ENCODE data around the gene B4GALNT1.
"Not testable (repeated sequence)": the region's sequence is repeated elsewhere in the genome, so short reads cannot be mapped to it uniquely, and the experiment has no call there.

Gene B4GALNT1

GRCh38 chr12:57636731-57637130, 3.7 kb upstream of the B4GALNT1 start:
- DNase-seq: not testable (repeated sequence)

DNA sequence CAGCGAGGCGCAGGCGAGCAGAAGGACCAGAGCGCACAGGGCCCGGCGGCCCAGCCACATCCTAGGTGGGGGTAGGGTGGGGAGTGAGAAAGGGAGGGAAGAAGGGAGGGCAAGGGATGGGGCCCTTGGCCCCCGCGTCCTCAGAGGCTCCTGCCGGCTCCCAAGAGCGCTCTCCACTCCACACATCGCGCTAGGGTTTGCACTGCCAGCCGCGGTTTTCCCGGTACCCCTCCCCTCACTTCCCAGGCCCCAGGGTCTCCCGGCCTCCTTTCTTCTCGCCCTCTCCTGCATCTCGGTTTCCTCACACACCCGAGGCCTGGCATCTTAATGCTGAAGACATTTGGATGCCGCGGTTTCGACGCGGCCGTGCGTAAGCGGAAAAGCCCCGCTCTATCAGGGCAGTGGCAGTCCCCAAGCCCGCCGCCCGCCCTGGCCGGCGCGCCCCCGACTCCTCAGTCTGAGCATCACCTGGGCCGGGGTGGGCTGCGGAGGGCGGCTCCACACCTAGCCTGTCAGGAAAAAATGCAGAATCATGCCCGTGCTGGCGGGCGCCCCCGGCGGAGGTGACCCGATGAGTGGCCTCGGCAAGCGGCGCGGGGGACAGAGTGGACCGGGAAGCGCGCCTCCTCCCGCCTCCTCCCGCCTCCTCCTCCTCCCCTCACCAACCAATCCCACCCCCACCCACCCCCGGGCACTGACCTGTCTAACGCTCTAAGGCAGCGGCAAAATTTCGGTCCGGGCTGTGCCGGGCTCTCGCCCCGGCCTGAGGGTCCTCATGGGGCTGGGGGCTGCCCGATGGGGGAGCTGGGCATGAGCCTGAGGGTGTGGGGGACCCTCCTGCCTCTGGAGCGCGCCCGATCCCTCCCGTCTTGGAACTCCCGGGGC, 686 bp downstream of the B4GALNT1 start:
- peak; percentile 32 for DNase-seq

DNA sequence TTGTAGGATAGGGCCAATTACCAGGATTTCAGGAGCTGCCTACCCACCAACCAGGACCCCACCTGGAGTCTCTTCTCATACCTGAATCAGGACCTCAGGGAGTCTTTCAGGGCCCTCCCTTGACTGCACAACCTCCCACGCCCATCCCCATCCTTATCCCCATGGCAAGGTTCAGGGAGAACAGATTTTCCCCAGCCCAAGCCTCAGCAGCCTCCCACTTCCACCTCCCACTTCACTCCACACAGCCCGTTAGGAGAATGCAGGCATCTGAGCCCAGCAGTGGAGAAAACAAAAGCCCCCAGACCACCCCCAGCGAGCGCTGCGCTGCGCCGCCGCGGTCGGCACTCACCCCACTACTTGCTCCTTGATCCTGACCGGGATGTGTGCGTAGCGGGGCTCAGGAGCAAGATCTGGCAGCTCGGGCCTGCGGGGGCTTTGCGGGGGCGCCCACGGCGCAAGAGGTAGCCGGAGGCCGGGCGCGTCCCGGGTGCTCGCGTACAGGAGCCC, 1.4 kb downstream of the B4GALNT1 start:
- no peak for DNase-seq

- DNase-seq: no peak
Observed at GRCh38 chr12:57630891-57631433, 2.0 kb downstream of the B4GALNT1 start.

- DNase-seq: no peak
Observed at GRCh38 chr12:57629897-57630471, 3.0 kb downstream of the B4GALNT1 start.

GRCh38 chr12:57628280-57629191, 4.5 kb downstream of the B4GALNT1 start:
- no peak for DNase-seq

DNA sequence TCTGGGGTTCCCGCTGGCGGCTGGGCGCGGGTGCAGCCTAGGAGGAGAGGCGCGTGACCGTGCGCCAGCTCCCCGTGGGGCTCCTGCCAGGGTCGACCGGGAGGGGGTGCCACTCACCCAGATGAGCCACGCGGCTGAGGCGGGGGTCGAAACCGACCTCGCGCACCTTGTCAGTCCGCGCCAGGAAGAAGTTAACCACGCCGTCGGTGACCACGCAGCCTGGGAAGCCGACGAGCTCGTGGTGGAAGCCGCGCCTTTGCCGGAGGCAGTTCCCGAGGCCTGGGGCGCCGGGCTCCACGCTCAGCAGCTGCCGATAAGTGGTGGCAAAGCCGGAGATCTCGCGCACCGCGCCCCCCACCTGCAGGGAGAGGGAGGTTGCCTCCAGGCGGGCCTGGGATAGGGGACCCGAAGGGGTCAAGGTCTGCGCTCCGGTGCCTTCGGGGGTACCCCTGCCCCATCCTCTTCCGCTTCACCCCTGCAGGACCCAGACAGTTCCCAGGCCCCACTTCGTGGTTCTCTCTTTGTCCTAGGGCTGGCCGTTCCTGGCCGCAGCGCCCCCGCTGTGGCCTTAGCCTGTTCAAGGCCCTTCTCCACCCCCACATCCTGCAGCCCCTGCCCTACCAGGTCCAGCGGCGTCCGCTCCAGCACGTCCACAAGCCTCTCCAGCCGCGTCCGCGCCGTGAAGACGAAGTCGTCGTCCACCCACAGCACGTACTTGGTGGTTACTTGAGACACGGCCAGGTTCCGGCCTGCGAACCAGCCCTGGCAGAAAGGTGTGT, 5.3 kb downstream of the B4GALNT1 start:
- DNase-seq: peak; percentile 31

DNA sequence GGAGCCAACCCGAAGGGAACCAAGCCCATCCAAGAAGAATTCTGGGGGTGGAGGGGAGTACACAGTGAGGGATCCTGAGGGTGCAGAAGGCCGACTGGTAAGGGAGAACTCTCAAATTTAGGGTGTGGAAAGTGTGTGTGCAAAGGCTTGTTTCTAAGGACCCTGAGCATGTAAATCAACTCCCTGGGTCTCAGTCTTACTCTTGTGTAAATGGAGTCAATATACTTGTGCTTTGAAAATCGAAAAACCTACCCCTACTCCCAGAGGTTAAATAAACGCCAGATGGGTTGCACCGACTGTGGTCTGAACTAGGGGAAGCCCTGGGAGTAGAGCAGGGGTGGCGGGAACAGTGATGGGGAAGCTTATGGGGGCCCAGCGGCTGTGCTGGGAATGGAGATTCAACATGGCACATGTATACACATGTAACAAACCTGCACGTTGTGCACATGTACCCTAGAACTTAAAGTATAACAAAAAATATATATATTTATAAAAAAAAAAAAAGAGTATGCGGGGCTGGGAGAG, 6.0 kb downstream of the B4GALNT1 start:
- DNase-seq: no peak

DNA sequence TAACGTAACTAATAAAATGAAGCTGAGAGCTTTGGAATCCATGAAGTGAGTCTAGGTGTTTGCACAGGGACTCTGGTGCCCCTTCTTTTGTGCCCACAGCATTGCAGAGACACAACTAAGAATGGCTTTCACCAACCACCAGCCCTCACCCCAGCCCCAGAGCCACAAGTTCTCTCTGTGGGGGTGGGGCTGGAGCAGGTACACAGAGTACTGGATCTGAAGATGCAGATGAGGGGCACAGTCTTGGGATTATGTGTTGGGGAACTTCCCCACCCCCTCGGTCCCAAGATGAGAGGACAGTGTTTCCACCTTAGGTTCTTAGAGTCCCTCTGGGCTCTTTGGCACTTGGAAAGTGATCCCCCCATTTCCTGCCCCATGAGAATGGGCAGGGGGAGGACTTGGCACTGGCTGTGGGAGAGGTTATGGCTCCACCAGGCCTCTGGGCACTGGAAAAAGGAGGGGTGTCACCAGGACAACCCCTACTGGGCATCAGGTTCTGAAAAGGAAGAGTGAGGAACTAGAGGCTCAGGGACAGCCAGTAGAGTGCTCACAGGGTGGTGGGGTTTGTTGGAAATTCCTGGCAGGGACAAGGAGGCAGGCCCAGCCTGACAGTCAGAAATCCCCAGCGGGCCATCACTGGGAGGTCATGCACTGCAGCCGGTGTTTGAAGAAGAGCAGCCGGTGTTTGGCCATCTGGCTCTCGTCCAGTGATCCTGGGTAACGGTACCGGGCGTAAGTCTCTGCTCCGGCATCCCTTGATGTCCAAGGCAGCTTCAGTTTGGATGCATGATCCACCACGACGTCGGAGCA, 6.7 kb downstream of the B4GALNT1 start:
- no peak for DNase-seq

GRCh38 chr12:57625261-57626032, 7.6 kb downstream of the B4GALNT1 start:
- DNase-seq: no peak

DNA sequence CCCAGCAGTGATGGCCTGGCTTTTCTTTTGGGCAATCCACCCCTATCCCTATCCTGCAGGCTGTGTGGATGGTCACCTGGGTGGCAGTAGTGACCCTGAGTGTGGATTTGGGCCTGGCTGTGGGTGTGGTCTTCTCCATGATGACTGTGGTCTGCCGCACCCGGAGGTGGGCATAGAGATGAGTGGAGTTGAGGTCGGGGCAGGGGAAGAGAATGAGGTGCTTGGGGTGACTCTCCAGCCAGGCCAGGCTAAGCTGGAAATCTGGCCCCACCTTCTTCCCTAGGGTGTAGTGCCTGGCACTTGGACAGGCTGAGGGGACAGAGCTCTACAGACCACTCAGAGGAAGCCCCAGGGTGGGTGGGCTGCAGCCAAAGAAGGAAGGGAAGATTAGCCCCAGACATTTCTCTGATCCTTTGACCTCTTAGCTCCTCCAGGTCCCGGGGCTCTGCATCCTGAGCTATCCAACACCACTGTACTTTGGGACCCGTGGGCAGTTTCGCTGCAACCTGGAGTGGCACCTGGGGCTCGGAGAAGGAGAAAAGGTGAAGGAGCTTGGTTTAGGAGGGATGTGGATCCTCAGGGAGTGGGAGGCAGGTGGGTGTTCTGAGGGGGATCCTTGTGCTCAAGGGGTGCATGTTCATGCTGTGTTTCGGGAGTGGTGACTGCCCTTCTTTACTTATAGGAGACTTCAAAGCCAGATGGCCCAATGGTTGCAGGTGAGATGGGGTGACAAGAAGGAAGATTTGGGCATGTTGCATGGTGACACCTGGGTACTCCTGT, 8.4 kb downstream of the B4GALNT1 start:
- DNase-seq: no peak

DNA sequence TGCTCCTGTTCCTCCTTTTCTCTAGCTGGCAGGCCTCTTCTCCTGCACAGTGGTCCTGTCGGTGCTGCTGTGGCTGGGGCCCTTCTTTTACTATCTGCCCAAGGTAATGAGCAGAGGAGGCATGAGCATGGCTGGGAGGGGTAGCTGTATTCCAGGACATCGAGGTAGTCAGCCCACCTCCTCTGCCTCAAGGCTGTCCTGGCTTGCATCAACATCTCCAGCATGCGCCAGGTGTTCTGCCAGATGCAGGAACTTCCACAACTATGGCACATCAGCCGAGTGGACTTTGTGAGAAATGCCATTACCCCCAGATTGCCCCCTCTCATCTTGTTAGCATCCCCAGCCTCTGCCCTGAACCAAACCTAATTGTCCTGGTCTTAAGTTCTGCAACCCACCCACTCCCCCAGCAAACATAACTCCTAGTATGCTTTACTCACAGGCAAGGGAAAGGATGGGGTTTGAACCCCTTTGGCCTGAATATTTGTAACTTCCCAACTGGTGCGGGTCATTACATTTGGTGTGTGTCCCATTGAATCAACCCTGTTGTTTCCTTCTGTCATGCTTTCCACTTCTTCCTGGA, 9.1 kb downstream of the B4GALNT1 start:
- DNase-seq: no peak

DNA sequence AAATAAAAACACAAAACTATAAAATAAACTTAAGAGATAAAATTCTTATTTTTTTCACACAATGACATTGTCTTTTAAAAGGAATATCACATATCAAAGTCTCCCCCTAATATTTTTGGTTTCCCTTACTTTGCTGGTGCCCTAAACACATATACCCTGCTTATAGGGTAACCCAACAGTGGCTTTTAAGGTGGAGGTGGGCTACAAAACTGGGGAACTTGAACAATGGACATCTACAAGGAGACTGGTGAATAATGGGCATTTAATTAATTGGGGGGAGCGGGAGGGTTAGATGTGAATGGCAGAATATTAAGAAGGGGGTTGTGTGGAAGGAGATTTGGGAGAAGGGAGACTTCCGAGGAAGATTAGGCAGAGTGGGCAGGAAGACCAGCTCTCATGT, 9.6 kb downstream of the B4GALNT1 start:
- DNase-seq: no peak

- no peak for DNase-seq
Observed at GRCh38 chr12:57622293-57623245, 10.4 kb downstream of the B4GALNT1 start.

DNA sequence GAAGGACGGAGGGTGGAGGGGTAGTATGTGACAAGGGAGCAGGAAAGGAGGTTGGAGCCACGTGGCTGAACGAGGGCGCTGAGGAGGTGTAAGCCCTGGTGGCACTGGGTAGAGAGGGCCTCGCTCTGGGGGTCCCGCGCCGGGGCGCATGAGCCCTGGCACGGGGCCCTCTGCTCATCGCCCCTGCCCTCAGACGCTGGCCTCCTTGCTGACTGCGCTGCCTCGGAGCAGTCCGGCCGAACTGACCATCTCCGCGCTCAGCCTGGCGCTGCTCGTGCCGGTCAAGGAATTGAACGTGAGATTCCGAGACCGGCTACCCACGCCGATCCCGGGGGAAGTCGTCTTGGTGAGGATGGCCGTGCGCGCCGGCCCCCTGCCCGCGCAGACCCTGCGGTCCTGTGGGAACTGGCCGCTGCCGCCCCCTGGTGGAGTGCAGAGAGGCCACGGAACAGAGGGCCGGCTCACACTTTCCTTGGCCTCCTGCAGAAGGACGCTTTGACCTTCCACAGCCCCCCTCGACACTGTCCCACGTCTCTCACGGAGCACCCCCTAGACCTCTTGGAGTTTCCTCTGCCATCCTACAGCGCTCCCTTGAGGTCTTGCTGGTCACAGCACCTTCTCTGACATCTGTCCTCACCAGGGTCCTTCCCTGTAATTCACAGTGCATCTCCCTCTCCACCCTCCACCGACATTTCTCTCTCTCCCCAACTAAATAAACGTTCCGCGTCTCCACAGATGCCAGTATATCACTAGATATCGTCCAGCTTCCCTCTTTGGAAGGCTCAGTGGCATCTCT, 11.3 kb downstream of the B4GALNT1 start:
- peak; percentile 65 for DNase-seq

DNA sequence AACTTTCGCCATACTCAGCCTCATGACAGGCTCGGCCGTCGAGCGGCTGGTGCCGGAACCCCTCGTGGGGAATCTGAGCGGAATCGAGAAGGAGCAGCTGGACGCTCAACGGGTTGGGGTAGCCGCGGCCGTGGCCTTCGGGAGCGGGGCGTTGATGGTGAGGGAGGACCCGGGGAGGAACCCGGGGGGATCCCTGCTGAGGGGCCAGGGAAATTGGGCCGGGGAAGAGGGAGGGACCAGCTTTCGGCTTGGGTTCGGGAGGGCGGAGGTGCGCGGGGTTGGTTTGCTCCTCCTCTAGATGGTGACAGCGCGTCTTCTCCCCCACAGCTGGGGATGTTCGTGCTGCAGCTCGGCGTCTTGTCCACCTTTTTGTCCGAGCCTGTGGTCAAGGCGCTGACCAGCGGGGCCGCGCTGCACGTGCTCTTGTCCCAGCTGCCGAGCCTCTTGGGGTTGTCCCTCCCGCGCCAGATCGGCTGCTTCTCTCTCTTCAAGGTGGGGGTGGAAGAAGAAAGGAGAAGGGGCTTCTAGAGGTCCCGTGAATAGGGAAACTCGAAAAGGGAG, 12.0 kb downstream of the B4GALNT1 start:
- DNase-seq: no peak

All from activated CD8-positive, alpha-beta memory T cell treated with anti-CD3 and anti-CD28 coated beads, Interleukin-2, amount 50 U/mL, for 4 hours (primary cell).